ENCODE data around the gene MAVS.

GRCh38 chr20:3861191-3861590, 14.6 kb downstream of the MAVS start:
- TF ChIP-seq CTCF (IDR thresholded peaks at IDR 0.05) (no peak), POLR2A (IDR thresholded peaks at IDR 0.05) (no peak)
